Measurements from ENCODE around the gene PAM. TPM values are rescaled to one million over a fixed set of nuclear protein-coding genes. Genes with fewer than 3 reads are reported as not detected.

The PAM gene
- total RNA-seq, 2 donors from 2014 or later = 76.8 to 171 TPM

DNA sequence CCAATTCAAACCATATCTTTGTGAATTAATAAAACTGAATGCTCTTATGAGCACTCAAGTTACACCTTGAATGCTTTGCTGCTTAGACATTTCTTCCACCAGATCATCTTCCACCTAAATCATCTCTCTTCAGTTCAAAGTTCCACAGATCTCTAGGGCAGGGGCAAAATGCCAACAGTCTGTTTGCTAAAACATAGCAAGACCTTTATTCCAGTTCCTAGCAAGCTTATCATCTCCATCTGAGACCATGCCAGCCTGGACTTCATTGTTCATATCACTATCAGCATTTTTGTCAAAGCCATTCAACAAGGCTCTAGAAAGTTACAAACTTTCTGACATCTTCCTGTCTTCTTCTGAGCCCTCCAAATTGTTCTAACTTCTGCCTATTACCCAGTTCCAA is 245.0 kb downstream of the PAM start:
- Histone ChIP-seq H3K27me3 (replicated peaks; ENCODE audit: insufficient read depth) (no peaks in the 10 kb centered on the region), H3K27ac (no peak overlapping the region), H3K4me3 (no peak overlapping the region), H3K36me3 (no peaks in the 10 kb centered on the region), H3K9me3 (no peaks in the 10 kb centered on the region), H3K4me1 (replicated peaks) (no peaks in the 10 kb centered on the region)
- intact Hi-C loops (cut with DNase I) = no loop called here
- DNase-seq (ENCODE audit: low spot score) = no peak
- no peak for TF ChIP-seq POLR2AphosphoS5 (IDR thresholded peaks at IDR 0.05)
- TF ChIP-seq POLR2A (IDR thresholded peaks at IDR 0.05) = no peak
- TF ChIP-seq, protein P1, sequence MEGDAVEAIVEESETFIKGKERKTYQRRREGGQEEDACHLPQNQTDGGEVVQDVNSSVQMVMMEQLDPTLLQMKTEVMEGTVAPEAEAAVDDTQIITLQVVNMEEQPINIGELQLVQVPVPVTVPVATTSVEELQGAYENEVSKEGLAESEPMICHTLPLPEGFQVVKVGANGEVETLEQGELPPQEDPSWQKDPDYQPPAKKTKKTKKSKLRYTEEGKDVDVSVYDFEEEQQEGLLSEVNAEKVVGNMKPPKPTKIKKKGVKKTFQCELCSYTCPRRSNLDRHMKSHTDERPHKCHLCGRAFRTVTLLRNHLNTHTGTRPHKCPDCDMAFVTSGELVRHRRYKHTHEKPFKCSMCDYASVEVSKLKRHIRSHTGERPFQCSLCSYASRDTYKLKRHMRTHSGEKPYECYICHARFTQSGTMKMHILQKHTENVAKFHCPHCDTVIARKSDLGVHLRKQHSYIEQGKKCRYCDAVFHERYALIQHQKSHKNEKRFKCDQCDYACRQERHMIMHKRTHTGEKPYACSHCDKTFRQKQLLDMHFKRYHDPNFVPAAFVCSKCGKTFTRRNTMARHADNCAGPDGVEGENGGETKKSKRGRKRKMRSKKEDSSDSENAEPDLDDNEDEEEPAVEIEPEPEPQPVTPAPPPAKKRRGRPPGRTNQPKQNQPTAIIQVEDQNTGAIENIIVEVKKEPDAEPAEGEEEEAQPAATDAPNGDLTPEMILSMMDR (IDR thresholded peaks at IDR 0.05) = no peak

DNA sequence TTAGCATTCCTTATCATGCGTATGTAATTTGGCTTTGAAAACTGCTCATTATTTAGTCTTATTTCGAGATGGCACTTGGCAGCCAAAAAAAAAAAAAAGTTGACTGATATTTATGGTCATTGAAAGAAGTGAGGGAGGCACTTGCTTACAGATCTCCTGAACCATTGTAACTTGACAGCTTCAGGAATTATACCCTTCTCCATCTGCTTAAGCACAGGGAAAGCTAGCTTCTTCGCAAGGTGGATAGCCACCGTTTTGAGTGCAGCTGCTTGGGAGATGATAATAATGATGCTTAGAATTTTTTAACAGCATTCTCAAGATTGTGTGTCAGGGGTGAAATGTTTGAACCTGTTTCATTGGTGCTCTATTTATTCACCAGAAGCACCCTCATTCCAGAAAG is 248.8 kb downstream of the PAM start:
- intact Hi-C loops (cut with DNase I) = no loop called here
- WGBS = 51% methylated on average over 4 of the region's 4 CpGs
- Histone ChIP-seq H3K36me3 (no peaks in the 10 kb centered on the region), H3K4me1 (replicated peaks) (no peaks in the 10 kb centered on the region), H3K9me3 (no peaks in the 10 kb centered on the region), H3K4me3 (no peak overlapping the region), H3K27ac (no peak overlapping the region), H3K27me3 (replicated peaks; ENCODE audit: insufficient read depth) (no peaks in the 10 kb centered on the region)
- TF ChIP-seq POLR2A (IDR thresholded peaks at IDR 0.05) = no peak
- TF ChIP-seq POLR2AphosphoS5 (IDR thresholded peaks at IDR 0.05) = no peak
- TF ChIP-seq, protein P1 (IDR thresholded peaks at IDR 0.05) = no peak
- DNase-seq (ENCODE audit: low spot score) = no peak

DNA sequence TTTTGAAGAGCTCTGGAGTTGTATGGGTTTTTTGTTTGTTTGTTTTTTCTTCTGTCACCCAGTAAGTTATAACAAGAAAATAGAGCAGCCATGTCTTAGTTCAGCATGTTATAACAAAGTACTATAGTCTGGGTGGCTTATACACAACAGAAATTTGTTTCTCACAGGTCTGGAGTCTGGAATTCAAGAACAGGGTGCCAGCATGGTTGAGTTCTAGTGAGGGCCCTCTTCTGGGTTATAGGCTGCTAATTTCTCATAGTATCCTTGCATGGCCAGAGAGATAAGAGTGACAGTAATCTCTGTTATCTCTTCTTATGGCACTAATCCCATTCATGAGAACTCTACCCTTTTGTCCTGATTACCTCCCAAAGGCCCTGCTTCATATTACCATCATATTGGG is 250.2 kb downstream of the PAM start:
- no peak for DNase-seq (ENCODE audit: low spot score)
- TF ChIP-seq POLR2AphosphoS5 (IDR thresholded peaks at IDR 0.05) = no peak
- TF ChIP-seq POLR2A (IDR thresholded peaks at IDR 0.05) = no peak
- TF ChIP-seq, protein P1 (IDR thresholded peaks at IDR 0.05) = no peak
- intact Hi-C loops (cut with DNase I) = no loop called here
- no peak overlapping the region for H3K27ac ChIP-seq
- H3K4me1 ChIP-seq (replicated peaks) = no peaks in the 10 kb centered on the region
- H3K36me3 ChIP-seq = no peaks in the 10 kb centered on the region
- no peak overlapping the region for H3K4me3 ChIP-seq
- no peaks in the 10 kb centered on the region for H3K27me3 ChIP-seq (replicated peaks; ENCODE audit: insufficient read depth)
- H3K9me3 ChIP-seq = no peaks in the 10 kb centered on the region

DNA sequence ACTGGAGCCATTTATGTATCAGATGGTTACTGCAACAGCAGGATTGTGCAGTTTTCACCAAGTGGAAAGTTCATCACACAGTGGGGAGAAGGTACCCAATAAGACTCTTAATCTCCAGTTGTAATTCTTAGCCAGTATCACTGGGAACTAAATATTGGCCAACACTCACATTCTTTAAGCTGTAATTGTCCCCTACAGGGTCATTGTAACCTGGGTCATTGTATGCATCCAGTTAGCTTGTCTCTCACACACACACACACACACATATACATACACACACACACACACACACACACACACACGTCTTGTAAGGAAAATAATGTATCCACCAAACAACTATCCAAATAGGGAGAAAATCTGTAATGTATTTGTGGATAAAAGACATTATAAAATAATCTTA is 251.8 kb downstream of the PAM start:
- no peak overlapping the region for H3K4me3 ChIP-seq
- no peak for DNase-seq (ENCODE audit: low spot score)
- no peaks in the 10 kb centered on the region for H3K9me3 ChIP-seq
- H3K27me3 ChIP-seq (replicated peaks; ENCODE audit: insufficient read depth) = no peaks in the 10 kb centered on the region
- no peak overlapping the region for H3K27ac ChIP-seq
- TF ChIP-seq, protein P1 (IDR thresholded peaks at IDR 0.05) = no peak
- TF ChIP-seq POLR2AphosphoS5 (IDR thresholded peaks at IDR 0.05) (no peak), POLR2A (IDR thresholded peaks at IDR 0.05) (no peak)
- no peaks in the 10 kb centered on the region for H3K36me3 ChIP-seq
- 81% methylated on average over 1 of the region's 1 CpG for WGBS
- intact Hi-C loops (cut with DNase I) = no loop called here
- no peaks in the 10 kb centered on the region for H3K4me1 ChIP-seq (replicated peaks)

DNA sequence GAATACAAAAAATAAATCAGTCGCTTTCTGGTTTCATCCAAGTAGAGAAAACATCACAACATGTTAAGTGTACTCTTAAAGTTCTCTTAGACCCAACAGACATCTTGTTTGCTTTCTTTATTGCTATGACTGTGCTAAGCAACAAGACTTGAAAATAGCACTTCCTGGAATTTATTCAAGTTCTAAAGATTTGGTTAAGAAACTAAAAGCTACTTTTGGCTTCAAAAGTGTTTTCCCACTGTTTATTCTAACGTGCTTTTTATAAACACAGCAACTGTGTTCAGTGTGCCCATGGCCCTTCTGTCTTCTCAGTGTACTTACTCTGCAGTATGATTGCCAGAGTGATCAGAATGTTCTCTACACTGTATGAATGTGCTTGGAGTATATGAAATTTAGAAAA is 255.1 kb downstream of the PAM start:
- H3K4me3 ChIP-seq = no peak overlapping the region
- WGBS = 52% methylated on average over 2 of the region's 2 CpGs
- H3K36me3 ChIP-seq = no peaks in the 10 kb centered on the region
- H3K9me3 ChIP-seq = no peaks in the 10 kb centered on the region
- no peaks in the 10 kb centered on the region for H3K4me1 ChIP-seq (replicated peaks)
- H3K27ac ChIP-seq = no peak overlapping the region
- H3K27me3 ChIP-seq (replicated peaks; ENCODE audit: insufficient read depth) = no peaks in the 10 kb centered on the region
- intact Hi-C loops (cut with DNase I) = no loop called here
- TF ChIP-seq, protein P1 (IDR thresholded peaks at IDR 0.05) = no peak
- TF ChIP-seq POLR2A (IDR thresholded peaks at IDR 0.05) (no peak), POLR2AphosphoS5 (IDR thresholded peaks at IDR 0.05) (no peak)
- DNase-seq (ENCODE audit: low spot score) = no peak

Measured in prostate gland (tissue), 2 donors.